Measurements from ENCODE around the gene ATP8A1.
A peak's percentile ranks its signal among the peaks of the same experiment; 100 is the strongest.
"Not testable (repeated sequence)": the region's sequence is repeated elsewhere in the genome, so short reads cannot be mapped to it uniquely, and the experiment has no call there.

The ATP8A1 gene

GRCh38 chr4:42395595-42395994 lies 261.3 kb downstream of the ATP8A1 start:
- Histone ChIP-seq H3K36me3 (ENCODE audit: control insufficient read depth in 1 of 2, insufficient read depth in 2 of 2, low read length in 2 of 2) (no peaks in the 10 kb centered on the region), H3K27me3 (ENCODE audit: control insufficient read depth in 1 of 2, insufficient read depth in 2 of 2, low read length in 2 of 2) (peaks cover 40 to 55% of the 10 kb centered on the region in 2 donors), H3K9me3 (ENCODE audit: control insufficient read depth in 1 of 2, low read length in 2 of 2) (no peaks in the 10 kb centered on the region), H3K27ac (ENCODE audit: low read depth, low read length) (no peak overlapping the region), H3K9ac (ENCODE audit: low read depth in 1 of 2, low read length in 2 of 2) (no peak overlapping the region), H3K4me3 (ENCODE audit: low read depth in 1 of 2, low read length in 2 of 2) (no peak overlapping the region), H3K4me1 (ENCODE audit: control insufficient read depth in 1 of 2, insufficient read depth in 2 of 2, low read length in 2 of 2) (peaks cover 23 to 33% of the 10 kb centered on the region in 2 donors)

GRCh38 chr4:42392436-42392835 lies 264.5 kb downstream of the ATP8A1 start:
- Histone ChIP-seq H3K4me1 (ENCODE audit: control insufficient read depth in 1 of 2, insufficient read depth in 2 of 2, low read length in 2 of 2) (peaks cover 19% of the 10 kb centered on the region in 2 donors), H3K27ac (ENCODE audit: low read depth, low read length) (no peak overlapping the region), H3K9ac (ENCODE audit: low read depth in 1 of 2, low read length in 2 of 2) (no peak overlapping the region)

GRCh38 chr4:42391981-42392380 lies 264.9 kb downstream of the ATP8A1 start:
- Histone ChIP-seq H3K27me3 (ENCODE audit: control insufficient read depth in 1 of 2, insufficient read depth in 2 of 2, low read length in 2 of 2) (peaks cover 13 to 23% of the 10 kb centered on the region in 2 donors), H3K4me1 (ENCODE audit: control insufficient read depth in 1 of 2, insufficient read depth in 2 of 2, low read length in 2 of 2) (peaks cover 18% of the 10 kb centered on the region in 2 donors), H3K36me3 (ENCODE audit: control insufficient read depth in 1 of 2, insufficient read depth in 2 of 2, low read length in 2 of 2) (no peaks in the 10 kb centered on the region), H3K4me3 (ENCODE audit: low read depth in 1 of 2, low read length in 2 of 2) (no peak overlapping the region), H3K9me3 (ENCODE audit: control insufficient read depth in 1 of 2, low read length in 2 of 2) (no peaks in the 10 kb centered on the region), H3K27ac (ENCODE audit: low read depth, low read length) (no peak overlapping the region), H3K9ac (ENCODE audit: low read depth in 1 of 2, low read length in 2 of 2) (no peak overlapping the region)

More at GRCh38 chr4:42392436-42392835, 264.5 kb downstream of the ATP8A1 start:
- no peaks in the 10 kb centered on the region for H3K9me3 ChIP-seq (ENCODE audit: control insufficient read depth in 1 of 2, low read length in 2 of 2)
- no peak overlapping the region for H3K4me3 ChIP-seq (ENCODE audit: low read depth in 1 of 2, low read length in 2 of 2)
- peaks cover 16 to 28% of the 10 kb centered on the region in 2 donors for H3K27me3 ChIP-seq (ENCODE audit: control insufficient read depth in 1 of 2, insufficient read depth in 2 of 2, low read length in 2 of 2)
- H3K36me3 ChIP-seq (ENCODE audit: control insufficient read depth in 1 of 2, insufficient read depth in 2 of 2, low read length in 2 of 2): no peaks in the 10 kb centered on the region

GRCh38 chr4:42391355-42391664 lies 265.6 kb downstream of the ATP8A1 start:
- peaks cover 6 to 16% of the 10 kb centered on the region in 2 donors for H3K27me3 ChIP-seq (ENCODE audit: control insufficient read depth in 1 of 2, insufficient read depth in 2 of 2, low read length in 2 of 2)
- H3K9me3 ChIP-seq (ENCODE audit: control insufficient read depth in 1 of 2, low read length in 2 of 2): no peaks in the 10 kb centered on the region
- H3K4me1 ChIP-seq (ENCODE audit: control insufficient read depth in 1 of 2, insufficient read depth in 2 of 2, low read length in 2 of 2): peaks cover 11 to 12% of the 10 kb centered on the region in 2 donors
- no peak overlapping the region for H3K27ac ChIP-seq (ENCODE audit: low read depth, low read length)
- no peak overlapping the region for H3K4me3 ChIP-seq (ENCODE audit: low read depth in 1 of 2, low read length in 2 of 2)
- H3K9ac ChIP-seq (ENCODE audit: low read depth in 1 of 2, low read length in 2 of 2): no peak overlapping the region
- H3K36me3 ChIP-seq (ENCODE audit: control insufficient read depth in 1 of 2, insufficient read depth in 2 of 2, low read length in 2 of 2): no peaks in the 10 kb centered on the region

- peaks cover 11% of the 10 kb centered on the region in 2 donors for H3K4me1 ChIP-seq (ENCODE audit: control insufficient read depth in 1 of 2, insufficient read depth in 2 of 2, low read length in 2 of 2)
- no peak overlapping the region for H3K27ac ChIP-seq (ENCODE audit: low read depth, low read length)
- H3K9me3 ChIP-seq (ENCODE audit: control insufficient read depth in 1 of 2, low read length in 2 of 2): no peaks in the 10 kb centered on the region
- H3K4me3 ChIP-seq (ENCODE audit: low read depth in 1 of 2, low read length in 2 of 2): peak overlapping the region in 1 of 2 donors; percentile 4
- peaks cover 4 to 12% of the 10 kb centered on the region in 2 donors for H3K27me3 ChIP-seq (ENCODE audit: control insufficient read depth in 1 of 2, insufficient read depth in 2 of 2, low read length in 2 of 2)
- H3K36me3 ChIP-seq (ENCODE audit: control insufficient read depth in 1 of 2, insufficient read depth in 2 of 2, low read length in 2 of 2): no peaks in the 10 kb centered on the region
- H3K9ac ChIP-seq (ENCODE audit: low read depth in 1 of 2, low read length in 2 of 2): no peak overlapping the region
Measured at GRCh38 chr4:42390622-42391354, 266.1 kb downstream of the ATP8A1 start.

GRCh38 chr4:42385516-42385915 lies 271.4 kb downstream of the ATP8A1 start:
- Histone ChIP-seq H3K4me1 (ENCODE audit: control insufficient read depth in 1 of 2, insufficient read depth in 2 of 2, low read length in 2 of 2) (peaks cover 1 to 2% of the 10 kb centered on the region in 2 donors), H3K4me3 (ENCODE audit: low read depth in 1 of 2, low read length in 2 of 2) (no peak overlapping the region), H3K9me3 (ENCODE audit: control insufficient read depth in 1 of 2, low read length in 2 of 2) (no peaks in the 10 kb centered on the region), H3K9ac (ENCODE audit: low read depth in 1 of 2, low read length in 2 of 2) (no peak overlapping the region), H3K36me3 (ENCODE audit: control insufficient read depth in 1 of 2, insufficient read depth in 2 of 2, low read length in 2 of 2) (no peaks in the 10 kb centered on the region), H3K27me3 (ENCODE audit: control insufficient read depth in 1 of 2, insufficient read depth in 2 of 2, low read length in 2 of 2) (no peaks in the 10 kb centered on the region), H3K27ac (ENCODE audit: low read depth, low read length) (no peak overlapping the region)

GRCh38 chr4:42381666-42382065 lies 275.2 kb downstream of the ATP8A1 start:
- no peaks in the 10 kb centered on the region for H3K9me3 ChIP-seq (ENCODE audit: control insufficient read depth in 1 of 2, low read length in 2 of 2)
- no peak overlapping the region for H3K4me3 ChIP-seq (ENCODE audit: low read depth in 1 of 2, low read length in 2 of 2)
- H3K27ac ChIP-seq (ENCODE audit: low read depth, low read length): no peak overlapping the region
- no peaks in the 10 kb centered on the region for H3K27me3 ChIP-seq (ENCODE audit: control insufficient read depth in 1 of 2, insufficient read depth in 2 of 2, low read length in 2 of 2)
- no peaks in the 10 kb centered on the region for H3K4me1 ChIP-seq (ENCODE audit: control insufficient read depth in 1 of 2, insufficient read depth in 2 of 2, low read length in 2 of 2)
- H3K9ac ChIP-seq (ENCODE audit: low read depth in 1 of 2, low read length in 2 of 2): no peak overlapping the region
- H3K36me3 ChIP-seq (ENCODE audit: control insufficient read depth in 1 of 2, insufficient read depth in 2 of 2, low read length in 2 of 2): no peaks in the 10 kb centered on the region

- Histone ChIP-seq H3K4me3 (ENCODE audit: low read depth in 1 of 2, low read length in 2 of 2) (no peak overlapping the region), H3K9ac (ENCODE audit: low read depth in 1 of 2, low read length in 2 of 2) (no peak overlapping the region), H3K9me3 (ENCODE audit: control insufficient read depth in 1 of 2, low read length in 2 of 2) (no peaks in the 10 kb centered on the region), H3K27ac (ENCODE audit: low read depth, low read length) (no peak overlapping the region), H3K4me1 (ENCODE audit: control insufficient read depth in 1 of 2, insufficient read depth in 2 of 2, low read length in 2 of 2) (no peaks in the 10 kb centered on the region), H3K36me3 (ENCODE audit: control insufficient read depth in 1 of 2, insufficient read depth in 2 of 2, low read length in 2 of 2) (no peaks in the 10 kb centered on the region), H3K27me3 (ENCODE audit: control insufficient read depth in 1 of 2, insufficient read depth in 2 of 2, low read length in 2 of 2) (no peaks in the 10 kb centered on the region)
Measured at GRCh38 chr4:42377497-42377896, 279.4 kb downstream of the ATP8A1 start.

GRCh38 chr4:42372303-42372702 lies 284.6 kb downstream of the ATP8A1 start:
- H3K27me3 ChIP-seq (ENCODE audit: control insufficient read depth in 1 of 2, insufficient read depth in 2 of 2, low read length in 2 of 2); H3K27ac ChIP-seq (ENCODE audit: low read depth, low read length); H3K9ac ChIP-seq (ENCODE audit: low read depth in 1 of 2, low read length in 2 of 2); H3K36me3 ChIP-seq (ENCODE audit: control insufficient read depth in 1 of 2, insufficient read depth in 2 of 2, low read length in 2 of 2); H3K9me3 ChIP-seq (ENCODE audit: control insufficient read depth in 1 of 2, low read length in 2 of 2); H3K4me1 ChIP-seq (ENCODE audit: control insufficient read depth in 1 of 2, insufficient read depth in 2 of 2, low read length in 2 of 2); H3K4me3 ChIP-seq (ENCODE audit: low read depth in 1 of 2, low read length in 2 of 2): not testable (repeated sequence)

- Histone ChIP-seq H3K9ac (ENCODE audit: low read depth in 1 of 2, low read length in 2 of 2) (no peak overlapping the region), H3K4me3 (ENCODE audit: low read depth in 1 of 2, low read length in 2 of 2) (no peak overlapping the region), H3K27me3 (ENCODE audit: control insufficient read depth in 1 of 2, insufficient read depth in 2 of 2, low read length in 2 of 2) (no peaks in the 10 kb centered on the region), H3K36me3 (ENCODE audit: control insufficient read depth in 1 of 2, insufficient read depth in 2 of 2, low read length in 2 of 2) (no peaks in the 10 kb centered on the region), H3K9me3 (ENCODE audit: control insufficient read depth in 1 of 2, low read length in 2 of 2) (no peaks in the 10 kb centered on the region), H3K27ac (ENCODE audit: low read depth, low read length) (no peak overlapping the region), H3K4me1 (ENCODE audit: control insufficient read depth in 1 of 2, insufficient read depth in 2 of 2, low read length in 2 of 2) (no peaks in the 10 kb centered on the region)
Measured at GRCh38 chr4:42371305-42372252, 285.3 kb downstream of the ATP8A1 start.

Measured in duodenal mucosa (tissue), 2 donors.